Measurements from ENCODE around the gene SCCPDH. TPM values are rescaled to one million over a fixed set of nuclear protein-coding genes. Genes with fewer than 3 reads are reported as not detected.

SCCPDH gene
- total RNA-seq, 1 experiment from 2014 or later: 10.9 TPM

DNA sequence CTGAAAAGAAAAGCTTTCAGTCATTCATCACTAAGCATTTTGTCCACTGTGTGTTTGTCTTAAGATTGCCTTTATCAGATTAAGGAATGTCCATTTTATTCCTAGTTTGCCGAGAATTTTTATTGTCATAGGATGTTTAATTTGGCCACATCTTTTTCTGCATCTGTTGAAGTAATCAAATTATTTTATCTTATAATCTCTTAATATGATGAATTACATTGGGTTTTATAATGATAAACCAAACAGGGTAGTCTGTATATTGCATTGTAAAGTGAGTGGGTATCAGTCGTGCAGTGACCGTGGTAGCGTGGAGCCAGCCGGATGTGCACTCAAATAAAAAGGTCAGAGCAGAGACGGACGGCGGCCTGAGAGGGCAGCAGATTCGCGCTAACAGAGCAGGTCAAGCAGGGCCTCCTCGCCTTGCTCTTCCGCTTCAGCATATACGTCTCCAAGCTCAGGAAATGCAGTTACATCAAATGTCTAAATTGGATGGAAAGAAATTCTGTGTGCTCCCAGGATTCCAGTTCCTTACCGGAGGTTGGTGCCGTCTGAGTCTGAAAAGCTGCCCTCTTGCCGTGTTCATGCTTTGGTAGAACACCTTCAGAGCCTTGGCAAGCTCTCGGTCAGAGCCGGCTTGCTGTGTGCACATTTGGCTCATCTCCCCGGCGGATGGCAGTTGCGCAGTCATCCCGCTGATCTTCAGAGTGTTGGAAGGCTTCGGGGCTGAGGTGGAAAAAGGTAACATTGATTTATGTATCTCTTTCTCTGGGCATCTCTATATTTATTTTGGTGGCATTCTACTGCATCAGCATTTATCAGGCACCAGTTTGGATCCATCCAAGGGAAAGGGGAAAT, 51.5 kb downstream of the SCCPDH start:
- no peaks in the 10 kb centered on the region for H3K9me3 Mint-ChIP-seq
- no peaks in the 10 kb centered on the region for H3K4me1 Mint-ChIP-seq
- H3K4me3 Mint-ChIP-seq: no peak overlapping the region
- H3K27me3 Mint-ChIP-seq (ENCODE audit: low read depth): no peaks in the 10 kb centered on the region
- H3K36me3 Mint-ChIP-seq: no peaks in the 10 kb centered on the region
- DNase-seq (ENCODE audit: low spot score) (no peak), ATAC-seq (no peak)
- H3K27ac Mint-ChIP-seq: no peak overlapping the region
- no peak for TF ChIP-seq IRF2 (CRISPR knock-in tag; IDR thresholded peaks at IDR 0.05; ENCODE audit: borderline replicate concordance, low read depth)
- ChIA-PET CTCF (interaction anchor here (0.6 kb wide), 2 partner anchors 38 to 71 kb away, joined by 3 to 5 read pairs; no protein-coding TSS in a partner anchor), POLR2A (interaction anchor here (0.6 kb wide), 1 partner anchor 38 kb away, joined by 3 read pairs; no protein-coding TSS in a partner anchor)

DNA sequence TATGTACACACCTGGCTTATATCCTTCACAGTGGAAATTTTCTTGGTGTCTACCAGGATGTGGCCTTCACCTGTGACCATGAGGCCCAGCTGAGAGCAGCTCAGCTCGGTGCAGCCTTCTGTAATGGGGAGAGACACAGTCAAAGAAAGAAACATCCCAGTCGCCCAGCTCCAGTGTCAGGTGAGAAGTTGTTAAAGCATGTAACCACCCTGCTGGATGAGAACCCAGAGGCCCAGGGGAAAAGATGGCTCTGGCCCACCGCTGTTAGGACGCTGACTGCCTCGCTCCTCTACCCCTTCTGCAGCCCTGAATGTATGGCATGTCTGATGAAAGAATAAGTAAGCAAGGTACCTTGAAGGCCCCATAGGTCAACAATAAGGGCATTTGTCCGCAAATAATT, 52.7 kb downstream of the SCCPDH start:
- Mint-ChIP-seq H3K27ac (no peak overlapping the region), H3K4me3 (no peak overlapping the region), H3K27me3 (ENCODE audit: low read depth) (no peaks in the 10 kb centered on the region), H3K4me1 (peaks cover 4% of the 10 kb centered on the region; the same call in 1 of the 2 replicates), H3K36me3 (no peaks in the 10 kb centered on the region), H3K9me3 (no peaks in the 10 kb centered on the region)
- DNase-seq (ENCODE audit: low spot score) (no peak), ATAC-seq (no peak)
- TF ChIP-seq, protein P1, sequence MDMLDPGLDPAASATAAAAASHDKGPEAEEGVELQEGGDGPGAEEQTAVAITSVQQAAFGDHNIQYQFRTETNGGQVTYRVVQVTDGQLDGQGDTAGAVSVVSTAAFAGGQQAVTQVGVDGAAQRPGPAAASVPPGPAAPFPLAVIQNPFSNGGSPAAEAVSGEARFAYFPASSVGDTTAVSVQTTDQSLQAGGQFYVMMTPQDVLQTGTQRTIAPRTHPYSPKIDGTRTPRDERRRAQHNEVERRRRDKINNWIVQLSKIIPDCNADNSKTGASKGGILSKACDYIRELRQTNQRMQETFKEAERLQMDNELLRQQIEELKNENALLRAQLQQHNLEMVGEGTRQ (CRISPR knock-in tag; IDR thresholded peaks at IDR 0.05): no peak
- TF ChIP-seq, protein P2, sequence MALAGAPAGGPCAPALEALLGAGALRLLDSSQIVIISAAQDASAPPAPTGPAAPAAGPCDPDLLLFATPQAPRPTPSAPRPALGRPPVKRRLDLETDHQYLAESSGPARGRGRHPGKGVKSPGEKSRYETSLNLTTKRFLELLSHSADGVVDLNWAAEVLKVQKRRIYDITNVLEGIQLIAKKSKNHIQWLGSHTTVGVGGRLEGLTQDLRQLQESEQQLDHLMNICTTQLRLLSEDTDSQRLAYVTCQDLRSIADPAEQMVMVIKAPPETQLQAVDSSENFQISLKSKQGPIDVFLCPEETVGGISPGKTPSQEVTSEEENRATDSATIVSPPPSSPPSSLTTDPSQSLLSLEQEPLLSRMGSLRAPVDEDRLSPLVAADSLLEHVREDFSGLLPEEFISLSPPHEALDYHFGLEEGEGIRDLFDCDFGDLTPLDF (CRISPR knock-in tag; IDR thresholded peaks at IDR 0.05): no peak
- TF ChIP-seq ETV6 (CRISPR knock-in tag; IDR thresholded peaks at IDR 0.05) (no peak), GABPB1 (CRISPR knock-in tag; IDR thresholded peaks at IDR 0.05) (no peak), NR3C1 (CRISPR knock-in tag; conservative IDR thresholded peaks at IDR 0.05; ENCODE audit: low read depth) (no peak), ZNF138 (CRISPR knock-in tag; conservative IDR thresholded peaks at IDR 0.05) (no peak), ZNF219 (CRISPR knock-in tag; IDR thresholded peaks at IDR 0.05; ENCODE audit: borderline replicate concordance) (no peak), TEAD4 (CRISPR knock-in tag; IDR thresholded peaks at IDR 0.05) (no peak), ZNF232 (CRISPR knock-in tag; IDR thresholded peaks at IDR 0.05) (no peak), CREM (CRISPR knock-in tag; IDR thresholded peaks at IDR 0.05) (no peak), SP1 (CRISPR knock-in tag; conservative IDR thresholded peaks at IDR 0.05) (no peak), RELA (CRISPR knock-in tag; IDR thresholded peaks at IDR 0.05; ENCODE audit: borderline replicate concordance) (no peak)
- TF ChIP-seq, protein P3, sequence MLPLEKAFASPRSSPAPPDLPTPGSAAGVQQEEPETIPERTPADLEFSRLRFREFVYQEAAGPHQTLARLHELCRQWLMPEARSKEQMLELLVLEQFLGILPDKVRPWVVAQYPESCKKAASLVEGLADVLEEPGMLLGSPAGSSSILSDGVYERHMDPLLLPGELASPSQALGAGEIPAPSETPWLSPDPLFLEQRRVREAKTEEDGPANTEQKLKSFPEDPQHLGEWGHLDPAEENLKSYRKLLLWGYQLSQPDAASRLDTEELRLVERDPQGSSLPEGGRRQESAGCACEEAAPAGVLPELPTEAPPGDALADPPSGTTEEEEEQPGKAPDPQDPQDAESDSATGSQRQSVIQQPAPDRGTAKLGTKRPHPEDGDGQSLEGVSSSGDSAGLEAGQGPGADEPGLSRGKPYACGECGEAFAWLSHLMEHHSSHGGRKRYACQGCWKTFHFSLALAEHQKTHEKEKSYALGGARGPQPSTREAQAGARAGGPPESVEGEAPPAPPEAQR (CRISPR knock-in tag; IDR thresholded peaks at IDR 0.05): no peak
- TF ChIP-seq, protein P4, sequence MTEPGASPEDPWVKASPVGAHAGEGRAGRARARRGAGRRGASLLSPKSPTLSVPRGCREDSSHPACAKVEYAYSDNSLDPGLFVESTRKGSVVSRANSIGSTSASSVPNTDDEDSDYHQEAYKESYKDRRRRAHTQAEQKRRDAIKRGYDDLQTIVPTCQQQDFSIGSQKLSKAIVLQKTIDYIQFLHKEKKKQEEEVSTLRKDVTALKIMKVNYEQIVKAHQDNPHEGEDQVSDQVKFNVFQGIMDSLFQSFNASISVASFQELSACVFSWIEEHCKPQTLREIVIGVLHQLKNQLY (CRISPR knock-in tag; IDR thresholded peaks at IDR 0.05): no peak
- TF ChIP-seq, protein P5, sequence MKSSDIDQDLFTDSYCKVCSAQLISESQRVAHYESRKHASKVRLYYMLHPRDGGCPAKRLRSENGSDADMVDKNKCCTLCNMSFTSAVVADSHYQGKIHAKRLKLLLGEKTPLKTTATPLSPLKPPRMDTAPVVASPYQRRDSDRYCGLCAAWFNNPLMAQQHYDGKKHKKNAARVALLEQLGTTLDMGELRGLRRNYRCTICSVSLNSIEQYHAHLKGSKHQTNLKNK (CRISPR knock-in tag; IDR thresholded peaks at IDR 0.05): no peak
- TF ChIP-seq, protein P6, sequence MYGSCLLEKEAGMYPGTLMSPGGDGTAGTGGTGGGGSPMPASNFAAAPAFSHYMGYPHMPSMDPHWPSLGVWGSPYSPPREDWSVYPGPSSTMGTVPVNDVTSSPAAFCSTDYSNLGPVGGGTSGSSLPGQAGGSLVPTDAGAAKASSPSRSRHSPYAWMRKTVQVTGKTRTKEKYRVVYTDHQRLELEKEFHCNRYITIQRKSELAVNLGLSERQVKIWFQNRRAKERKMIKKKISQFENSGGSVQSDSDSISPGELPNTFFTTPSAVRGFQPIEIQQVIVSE (CRISPR knock-in tag; IDR thresholded peaks at IDR 0.05; ENCODE audit: borderline replicate concordance): no peak
- TF ChIP-seq, protein P7, sequence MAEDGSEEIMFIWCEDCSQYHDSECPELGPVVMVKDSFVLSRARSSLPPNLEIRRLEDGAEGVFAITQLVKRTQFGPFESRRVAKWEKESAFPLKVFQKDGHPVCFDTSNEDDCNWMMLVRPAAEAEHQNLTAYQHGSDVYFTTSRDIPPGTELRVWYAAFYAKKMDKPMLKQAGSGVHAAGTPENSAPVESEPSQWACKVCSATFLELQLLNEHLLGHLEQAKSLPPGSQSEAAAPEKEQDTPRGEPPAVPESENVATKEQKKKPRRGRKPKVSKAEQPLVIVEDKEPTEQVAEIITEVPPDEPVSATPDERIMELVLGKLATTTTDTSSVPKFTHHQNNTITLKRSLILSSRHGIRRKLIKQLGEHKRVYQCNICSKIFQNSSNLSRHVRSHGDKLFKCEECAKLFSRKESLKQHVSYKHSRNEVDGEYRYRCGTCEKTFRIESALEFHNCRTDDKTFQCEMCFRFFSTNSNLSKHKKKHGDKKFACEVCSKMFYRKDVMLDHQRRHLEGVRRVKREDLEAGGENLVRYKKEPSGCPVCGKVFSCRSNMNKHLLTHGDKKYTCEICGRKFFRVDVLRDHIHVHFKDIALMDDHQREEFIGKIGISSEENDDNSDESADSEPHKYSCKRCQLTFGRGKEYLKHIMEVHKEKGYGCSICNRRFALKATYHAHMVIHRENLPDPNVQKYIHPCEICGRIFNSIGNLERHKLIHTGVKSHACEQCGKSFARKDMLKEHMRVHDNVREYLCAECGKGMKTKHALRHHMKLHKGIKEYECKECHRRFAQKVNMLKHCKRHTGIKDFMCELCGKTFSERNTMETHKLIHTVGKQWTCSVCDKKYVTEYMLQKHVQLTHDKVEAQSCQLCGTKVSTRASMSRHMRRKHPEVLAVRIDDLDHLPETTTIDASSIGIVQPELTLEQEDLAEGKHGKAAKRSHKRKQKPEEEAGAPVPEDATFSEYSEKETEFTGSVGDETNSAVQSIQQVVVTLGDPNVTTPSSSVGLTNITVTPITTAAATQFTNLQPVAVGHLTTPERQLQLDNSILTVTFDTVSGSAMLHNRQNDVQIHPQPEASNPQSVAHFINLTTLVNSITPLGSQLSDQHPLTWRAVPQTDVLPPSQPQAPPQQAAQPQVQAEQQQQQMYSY (CRISPR knock-in tag; IDR thresholded peaks at IDR 0.05): no peak
- TF ChIP-seq, protein P8, sequence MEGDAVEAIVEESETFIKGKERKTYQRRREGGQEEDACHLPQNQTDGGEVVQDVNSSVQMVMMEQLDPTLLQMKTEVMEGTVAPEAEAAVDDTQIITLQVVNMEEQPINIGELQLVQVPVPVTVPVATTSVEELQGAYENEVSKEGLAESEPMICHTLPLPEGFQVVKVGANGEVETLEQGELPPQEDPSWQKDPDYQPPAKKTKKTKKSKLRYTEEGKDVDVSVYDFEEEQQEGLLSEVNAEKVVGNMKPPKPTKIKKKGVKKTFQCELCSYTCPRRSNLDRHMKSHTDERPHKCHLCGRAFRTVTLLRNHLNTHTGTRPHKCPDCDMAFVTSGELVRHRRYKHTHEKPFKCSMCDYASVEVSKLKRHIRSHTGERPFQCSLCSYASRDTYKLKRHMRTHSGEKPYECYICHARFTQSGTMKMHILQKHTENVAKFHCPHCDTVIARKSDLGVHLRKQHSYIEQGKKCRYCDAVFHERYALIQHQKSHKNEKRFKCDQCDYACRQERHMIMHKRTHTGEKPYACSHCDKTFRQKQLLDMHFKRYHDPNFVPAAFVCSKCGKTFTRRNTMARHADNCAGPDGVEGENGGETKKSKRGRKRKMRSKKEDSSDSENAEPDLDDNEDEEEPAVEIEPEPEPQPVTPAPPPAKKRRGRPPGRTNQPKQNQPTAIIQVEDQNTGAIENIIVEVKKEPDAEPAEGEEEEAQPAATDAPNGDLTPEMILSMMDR (IDR thresholded peaks at IDR 0.05): no peak
- ChIA-PET POLR2A (no interaction called here), CTCF (no interaction called here)

Data from WTC11 (cell line).